OCI-LY7 (cell line): ENCODE results near the gene TCAP. TPM values are rescaled to one million over a fixed set of nuclear protein-coding genes. Genes with fewer than 3 reads are reported as not detected.

Source experiments
- BruUV-seq: library from RNA; stranded (reverse); fragments of 400-500 nt; replicated peaks from 2 replicates; lab custom pipeline; 2021; lab: Mats Ljungman, UMichigan
- CTCF ChIA-PET: fragments of 300-600 bp; sonication (Branson Sonifier 250); formaldehyde crosslinking; loops from one replicate; lab custom pipeline; 2022; ENCODE audit warnings: antibody characterized with exemption; ENCODE audit not compliant: unreplicated experiment; lab: Charles Lee
- POLR2A ChIA-PET: fragments of 300-600 bp; sonication (Branson Sonifier 250); formaldehyde crosslinking; loops from one replicate; lab custom pipeline; 2022; ENCODE audit warnings: antibody characterized with exemption; lab: Charles Lee
- DNase-seq: peaks from one replicate; pipeline ENCODE4 v3.0.0-alpha.2; 2015; ENCODE audit warnings: low spot score
- H2AFZ ChIP-seq: fragments of 200-600 bp; sonication (generic), shearing (Covaris generic); 2 replicates; pipeline ENCODE4 v1.6.1; 2014; ENCODE audit warnings: mild to moderate bottlenecking, antibody characterized with exemption, low read length, moderate library complexity
- H3K27ac ChIP-seq: fragments of 200-600 bp; sonication (generic); 2 replicates; pipeline ENCODE4 v1.5.1; 2014; ENCODE audit warnings: mixed run types, low read depth, mild to moderate bottlenecking, moderate library complexity, low read length, inconsistent platforms; ENCODE audit not compliant: poor library complexity, severe bottlenecking
- H3K36me3 ChIP-seq: fragments of 200-600 bp; sonication (generic); 2 replicates; pipeline ENCODE4 v1.6.1; 2014; ENCODE audit warnings: mild to moderate bottlenecking, antibody characterized with exemption, low read length, moderate library complexity, mixed read lengths; ENCODE audit not compliant: insufficient read depth
- H3K4me1 ChIP-seq: fragments of 200-600 bp; sonication (generic); 2 replicates; pipeline ENCODE4 v1.5.1; 2014; ENCODE audit warnings: mild to moderate bottlenecking, low read length; ENCODE audit not compliant: insufficient read depth, poor library complexity, severe bottlenecking
- H3K4me2 ChIP-seq: fragments of 200-600 bp; sonication (generic); 2 replicates; pipeline ENCODE4 v1.6.1; 2014; ENCODE audit warnings: mild to moderate bottlenecking, low read length
- H3K4me3 ChIP-seq: fragments of 200-600 bp; sonication (generic); 2 replicates; pipeline ENCODE4 v1.5.1; 2014; ENCODE audit warnings: mild to moderate bottlenecking, low read depth, low read length; ENCODE audit not compliant: poor library complexity, severe bottlenecking
- H3K79me2 ChIP-seq: fragments of 200-600 bp; sonication (generic); 2 replicates; pipeline ENCODE4 v1.6.1; 2016; ENCODE audit warnings: low read depth, mild to moderate bottlenecking, low read length, moderate library complexity, mixed read lengths; ENCODE audit not compliant: insufficient read depth
- H3K9me2 ChIP-seq: fragments of 200-600 bp; sonication (generic); 2 replicates; pipeline ENCODE4 v1.6.1; 2016; ENCODE audit warnings: mild to moderate bottlenecking, low read length, mixed read lengths; ENCODE audit not compliant: insufficient read depth
- H3K9me3 ChIP-seq: fragments of 200-600 bp; sonication (generic); 2 replicates; pipeline ENCODE4 v1.6.1; 2014; ENCODE audit warnings: mild to moderate bottlenecking, mixed run types, low read length, mixed read lengths
- H4K20me1 ChIP-seq: fragments of 200-600 bp; sonication (generic); 2 replicates; pipeline ENCODE4 v1.6.1; 2014; ENCODE audit warnings: mild to moderate bottlenecking, antibody characterized with exemption, low read length, moderate library complexity, mixed read lengths; ENCODE audit not compliant: insufficient read depth
- EZH2phosphoT487 ChIP-seq: fragments of 200-600 bp; sonication (generic); IDR thresholded peaks from 2 replicates; pipeline ENCODE4 v1.6.1; 2018; ENCODE audit warnings: low read depth, borderline replicate concordance, mild to moderate bottlenecking, mixed run types, antibody characterized with exemption, low read length, moderate library complexity, mixed read lengths
- intact Hi-C: fragments of 100-400 bp; cut with micrococcal nuclease; formaldehyde crosslinking; loops from one replicate; pipeline ENCODE4 v1.10.0; 2022; ENCODE audit not compliant: unreplicated experiment
- total RNA-seq, 2 experiments: library from RNA; depleted of rRNA in 1 of 2; stranded (reverse); fragments of >200 nt in 1 of 2; shearing (Covaris generic) in 1 of 2; gene quantifications; 2 replicates each; pipeline ENCODE4 v1.2.3, GENCODE V29; 2014 to 2022
- TF ChIP-seq, protein P1 (sequence below): fragments of 200-600 bp; sonication (generic); conservative IDR thresholded peaks from 2 replicates; pipeline ENCODE4 v1.5.1; 2014; ENCODE audit warnings: mild to moderate bottlenecking, antibody characterized with exemption, low read length, moderate library complexity, mixed read lengths

TCAP gene
- total RNA-seq, 2 experiments from 2014 or later, result 1.5 to 2.7 TPM

DNA sequence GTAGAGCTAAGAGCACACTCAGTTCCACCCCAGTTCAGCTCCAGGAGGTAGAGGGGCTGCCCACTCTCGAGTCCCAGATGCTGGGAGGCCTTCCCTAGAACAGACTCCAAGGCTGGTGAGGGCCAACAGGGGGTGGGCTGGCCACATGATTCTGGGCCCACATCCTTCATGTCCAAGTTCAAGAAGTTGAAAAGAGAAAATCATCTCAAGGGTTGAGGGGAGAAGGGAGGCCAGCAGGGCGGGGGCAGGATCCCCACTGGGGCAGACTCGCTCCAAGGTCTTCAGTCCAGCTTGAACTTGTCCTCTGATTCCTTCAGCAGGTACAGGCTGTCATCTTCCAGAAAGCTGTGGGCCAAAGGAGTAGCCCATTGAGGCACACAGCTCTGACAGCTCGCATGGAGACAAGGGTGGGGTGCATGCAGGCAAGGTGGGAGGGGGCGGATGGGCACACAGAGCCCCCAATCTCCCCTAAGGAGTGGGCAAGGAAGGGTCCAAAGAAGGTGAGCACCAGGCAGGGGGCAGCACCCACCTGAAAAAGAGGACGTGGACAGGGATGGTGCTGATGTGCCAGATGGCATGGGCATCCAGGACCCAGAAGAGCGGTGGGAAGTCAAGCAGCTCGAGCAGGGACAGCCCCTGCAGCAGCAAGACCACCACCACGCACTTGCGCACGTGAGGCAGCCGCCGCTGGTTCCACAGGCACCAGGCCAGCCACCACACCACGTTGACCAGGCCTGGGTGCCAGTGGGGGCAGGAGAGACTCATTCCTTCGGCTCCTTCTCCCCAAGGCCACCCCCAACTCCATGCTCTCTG, 7.6 kb downstream of the TCAP start:
- no peak for DNase-seq
- TF ChIP-seq, protein P1, sequence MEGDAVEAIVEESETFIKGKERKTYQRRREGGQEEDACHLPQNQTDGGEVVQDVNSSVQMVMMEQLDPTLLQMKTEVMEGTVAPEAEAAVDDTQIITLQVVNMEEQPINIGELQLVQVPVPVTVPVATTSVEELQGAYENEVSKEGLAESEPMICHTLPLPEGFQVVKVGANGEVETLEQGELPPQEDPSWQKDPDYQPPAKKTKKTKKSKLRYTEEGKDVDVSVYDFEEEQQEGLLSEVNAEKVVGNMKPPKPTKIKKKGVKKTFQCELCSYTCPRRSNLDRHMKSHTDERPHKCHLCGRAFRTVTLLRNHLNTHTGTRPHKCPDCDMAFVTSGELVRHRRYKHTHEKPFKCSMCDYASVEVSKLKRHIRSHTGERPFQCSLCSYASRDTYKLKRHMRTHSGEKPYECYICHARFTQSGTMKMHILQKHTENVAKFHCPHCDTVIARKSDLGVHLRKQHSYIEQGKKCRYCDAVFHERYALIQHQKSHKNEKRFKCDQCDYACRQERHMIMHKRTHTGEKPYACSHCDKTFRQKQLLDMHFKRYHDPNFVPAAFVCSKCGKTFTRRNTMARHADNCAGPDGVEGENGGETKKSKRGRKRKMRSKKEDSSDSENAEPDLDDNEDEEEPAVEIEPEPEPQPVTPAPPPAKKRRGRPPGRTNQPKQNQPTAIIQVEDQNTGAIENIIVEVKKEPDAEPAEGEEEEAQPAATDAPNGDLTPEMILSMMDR, result peak; percentile 46
- TF ChIP-seq EZH2phosphoT487, result no peak
- Histone ChIP-seq H3K4me2 (no peak overlapping the region), H3K4me3 (no peak overlapping the region), H2AFZ (no peak overlapping the region), H3K9me2 (no peaks in the 10 kb centered on the region), H3K36me3 (no peaks in the 10 kb centered on the region), H3K27ac (no peak overlapping the region), H3K4me1 (peaks cover 26% of the 10 kb centered on the region), H3K79me2 (no peaks in the 10 kb centered on the region), H3K9me3 (no peaks in the 10 kb centered on the region), H4K20me1 (no peaks in the 10 kb centered on the region)
- intact Hi-C loops, result loop anchor here (1.0 kb wide), 2 partner anchors 50 to 82 kb away; no protein-coding TSS in a partner anchor
- ChIA-PET POLR2A (no interaction called here), CTCF (interaction anchor here (0.6 kb wide), 1 partner anchor 120 kb away, joined by 3 read pairs; no protein-coding TSS in a partner anchor)
- BruUV-seq, result no TSS peak

DNA sequence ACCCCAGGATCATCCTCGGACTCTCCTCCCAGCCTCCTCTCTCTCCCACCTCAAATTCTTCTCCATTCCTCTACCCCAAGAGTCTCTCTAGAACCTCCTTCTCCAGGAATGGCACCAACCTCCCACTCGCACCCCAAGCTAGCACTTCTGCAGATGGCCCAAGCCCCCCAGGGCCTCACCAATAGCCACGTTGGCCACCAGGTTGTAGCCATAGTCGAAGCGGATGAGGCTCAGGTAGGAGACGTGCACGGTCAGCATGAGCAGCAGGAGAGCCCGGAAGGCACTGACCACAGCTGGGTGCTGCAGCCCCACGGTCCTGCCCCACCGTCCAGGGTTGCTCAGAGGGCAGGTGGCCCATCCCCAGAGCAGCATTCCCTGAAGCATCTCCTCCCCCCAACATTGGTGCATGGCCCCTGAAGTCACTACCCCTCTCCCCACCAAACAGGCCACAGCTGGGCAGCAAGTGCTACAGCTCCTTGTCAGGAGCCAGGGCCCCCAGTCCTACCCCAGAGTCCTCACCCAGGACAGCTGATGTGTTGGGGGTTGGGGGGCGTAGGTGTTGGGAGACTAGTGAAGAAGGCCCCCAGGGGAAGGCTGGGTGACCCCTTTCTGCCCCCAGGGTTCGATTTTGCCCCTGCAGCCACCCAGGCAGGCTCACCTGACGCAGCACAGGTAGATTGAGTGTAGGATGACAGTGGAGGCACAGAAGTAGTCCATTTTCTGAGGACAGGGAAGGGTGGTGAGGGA, 8.4 kb downstream of the TCAP start:
- Histone ChIP-seq H3K27ac (no peak overlapping the region), H3K9me2 (no peaks in the 10 kb centered on the region), H3K4me3 (no peak overlapping the region), H3K4me2 (no peak overlapping the region), H3K79me2 (no peaks in the 10 kb centered on the region), H4K20me1 (no peaks in the 10 kb centered on the region), H3K4me1 (peaks cover 26% of the 10 kb centered on the region), H3K36me3 (no peaks in the 10 kb centered on the region), H2AFZ (no peak overlapping the region), H3K9me3 (no peaks in the 10 kb centered on the region)
- no peak for TF ChIP-seq EZH2phosphoT487
- TF ChIP-seq, protein P1, result no peak
- BruUV-seq, result no TSS peak
- ChIA-PET POLR2A (no interaction called here), CTCF (no interaction called here)
- intact Hi-C loops, result no loop called here
- no peak for DNase-seq
